Lower lobe of right lung (tissue), 2 donors: ENCODE results near the gene LRRC2. TPM values are rescaled to one million over a fixed set of nuclear protein-coding genes. Genes with fewer than 3 reads are reported as not detected.

ENCODE experiments used
- ATAC-seq, 2 donors: fragments of 200-7000 bp; cut with Tn5 transposase; one replicate each; pipeline ENCODE4 v1.9.1; 2020 to 2022; ENCODE audit warnings: mild to moderate bottlenecking in 2 of 2, moderate library complexity in 2 of 2
- DNase-seq: peaks from one replicate; pipeline ENCODE4 v3.0.0-alpha.2; 2020
- H3K27ac ChIP-seq: fragments of 200-600 bp; one replicate; pipeline ENCODE4 v1.8.0; 2022
- H3K27me3 ChIP-seq: fragments of 200-600 bp; one replicate; pipeline ENCODE4 v1.8.0; 2022; ENCODE audit warnings: low read depth
- H3K36me3 ChIP-seq: fragments of 200-600 bp; one replicate; pipeline ENCODE4 v1.8.0; 2022; ENCODE audit warnings: mild to moderate bottlenecking
- H3K4me1 ChIP-seq: fragments of 200-600 bp; one replicate; pipeline ENCODE4 v1.8.0; 2022
- H3K4me3 ChIP-seq: fragments of 200-600 bp; one replicate; pipeline ENCODE4 v1.8.0; 2022; ENCODE audit warnings: mild to moderate bottlenecking
- H3K9me3 ChIP-seq: fragments of 200-600 bp; one replicate; pipeline ENCODE4 v1.8.0; 2022
- intact Hi-C: fragments of 100-400 bp; cut with DNase I; formaldehyde crosslinking; loops from one replicate; pipeline ENCODE4 v1.11.0; 2022
- total RNA-seq: library from RNA; stranded (reverse); fragmentation: NEBNext Ultra II Directional; extraction: Animal tissue kit (Norgen Biotek cat#: 25700); gene quantifications from one replicate; pipeline ENCODE4 v1.2.1, GENCODE V29; 2021
- TF ChIP-seq, protein P1 (sequence below): fragments of 200-600 bp; IDR thresholded peaks from one replicate; pipeline ENCODE4 v1.8.0; 2022; ENCODE audit warnings: antibody characterized with exemption, mild to moderate bottlenecking
- donor health status: DM: no; HTN: yes; CAD: no; lungs with severe emphysema.

LRRC2 gene
- total RNA-seq, 1 donor from 2014 or later: 1.2 TPM

DNA sequence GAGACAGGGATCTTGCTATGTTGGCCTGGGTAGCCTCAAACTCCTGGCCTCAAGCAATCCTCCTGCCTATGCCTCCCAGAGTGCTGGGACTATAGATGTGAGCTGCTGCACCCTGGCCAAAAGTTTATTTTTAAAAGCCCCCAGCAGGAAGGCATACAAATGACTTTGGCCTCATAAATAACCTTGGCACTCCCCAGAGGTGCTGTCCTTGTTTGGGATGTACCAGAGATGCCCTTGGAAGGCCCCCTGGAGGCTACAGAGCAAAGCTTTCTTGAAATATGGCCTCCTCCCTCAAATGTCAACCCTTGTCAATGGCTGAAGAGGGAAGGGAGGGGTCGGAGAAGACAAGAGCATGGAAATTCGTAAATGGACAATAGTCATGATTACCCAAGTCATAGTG lies 82.3 kb downstream of the LRRC2 start:
- H3K27me3 ChIP-seq: no peaks in the 10 kb centered on the region
- DNase-seq (no peak), ATAC-seq (no peak)
- H3K4me3 ChIP-seq: no peak overlapping the region
- peaks cover 1% of the 10 kb centered on the region for H3K4me1 ChIP-seq
- no peak overlapping the region for H3K27ac ChIP-seq
- H3K36me3 ChIP-seq: no peaks in the 10 kb centered on the region
- TF ChIP-seq, protein P1, sequence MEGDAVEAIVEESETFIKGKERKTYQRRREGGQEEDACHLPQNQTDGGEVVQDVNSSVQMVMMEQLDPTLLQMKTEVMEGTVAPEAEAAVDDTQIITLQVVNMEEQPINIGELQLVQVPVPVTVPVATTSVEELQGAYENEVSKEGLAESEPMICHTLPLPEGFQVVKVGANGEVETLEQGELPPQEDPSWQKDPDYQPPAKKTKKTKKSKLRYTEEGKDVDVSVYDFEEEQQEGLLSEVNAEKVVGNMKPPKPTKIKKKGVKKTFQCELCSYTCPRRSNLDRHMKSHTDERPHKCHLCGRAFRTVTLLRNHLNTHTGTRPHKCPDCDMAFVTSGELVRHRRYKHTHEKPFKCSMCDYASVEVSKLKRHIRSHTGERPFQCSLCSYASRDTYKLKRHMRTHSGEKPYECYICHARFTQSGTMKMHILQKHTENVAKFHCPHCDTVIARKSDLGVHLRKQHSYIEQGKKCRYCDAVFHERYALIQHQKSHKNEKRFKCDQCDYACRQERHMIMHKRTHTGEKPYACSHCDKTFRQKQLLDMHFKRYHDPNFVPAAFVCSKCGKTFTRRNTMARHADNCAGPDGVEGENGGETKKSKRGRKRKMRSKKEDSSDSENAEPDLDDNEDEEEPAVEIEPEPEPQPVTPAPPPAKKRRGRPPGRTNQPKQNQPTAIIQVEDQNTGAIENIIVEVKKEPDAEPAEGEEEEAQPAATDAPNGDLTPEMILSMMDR: no peak
- intact Hi-C loops: no loop called here
- no peaks in the 10 kb centered on the region for H3K9me3 ChIP-seq

DNA sequence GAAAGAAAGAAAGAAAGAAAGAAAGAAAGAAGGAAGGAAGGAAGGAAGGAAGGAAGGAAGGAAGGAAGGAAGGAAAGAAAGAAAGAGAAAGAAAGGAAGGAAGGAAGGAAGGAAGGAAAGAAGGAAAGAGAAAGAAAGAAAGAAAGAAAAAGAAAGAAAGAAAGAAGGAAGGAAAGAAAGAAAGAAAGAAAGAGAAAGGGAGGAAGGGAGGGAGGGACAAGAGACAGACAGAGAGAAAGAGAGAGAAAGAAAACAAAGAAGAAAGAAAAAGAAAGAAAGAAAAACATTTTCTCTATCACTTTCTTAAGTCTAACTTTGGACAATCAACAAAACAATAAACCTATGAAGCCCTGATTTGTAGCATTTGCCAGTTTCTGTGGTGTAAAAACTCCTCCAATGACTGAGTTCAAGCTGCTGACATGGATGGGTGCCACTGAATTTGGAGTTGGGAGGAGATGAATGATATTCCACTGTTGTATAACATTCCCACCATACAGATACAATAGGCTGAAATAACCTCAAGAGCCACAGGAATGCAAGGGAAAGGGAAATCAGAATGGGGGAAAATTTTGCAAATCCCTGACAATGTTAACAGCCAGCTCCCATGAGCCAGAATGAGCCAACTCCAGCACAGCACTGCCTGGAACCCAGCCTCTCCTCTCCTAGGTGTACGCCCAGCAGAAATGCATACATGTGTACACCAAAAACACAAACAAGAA lies 83.3 kb downstream of the LRRC2 start:
- no peaks in the 10 kb centered on the region for H3K9me3 ChIP-seq
- intact Hi-C loops: no loop called here
- TF ChIP-seq, protein P1: no peak
- ATAC-seq (no peak), DNase-seq (no peak)
- H3K27ac ChIP-seq: no peak overlapping the region
- no peaks in the 10 kb centered on the region for H3K4me1 ChIP-seq
- no peak overlapping the region for H3K4me3 ChIP-seq
- no peaks in the 10 kb centered on the region for H3K27me3 ChIP-seq
- H3K36me3 ChIP-seq: no peaks in the 10 kb centered on the region

DNA sequence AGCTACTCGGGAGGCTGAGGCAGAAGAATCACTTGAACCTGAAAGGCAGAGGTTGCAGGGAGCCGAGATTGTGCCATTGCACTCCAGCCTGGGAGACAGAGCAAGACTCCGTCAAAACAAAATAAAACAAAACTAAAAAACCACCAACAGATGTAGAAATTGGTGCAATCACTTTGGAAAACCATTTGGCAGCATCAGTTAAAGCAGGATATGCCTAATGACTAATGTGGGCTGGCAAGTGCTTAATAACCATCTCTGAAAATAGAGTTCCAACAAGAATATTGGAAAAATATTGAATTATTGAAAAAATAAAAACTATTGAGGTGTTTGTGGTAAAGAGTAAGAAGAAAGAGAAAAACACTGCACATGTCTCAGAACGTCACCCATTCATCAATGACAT lies 84.5 kb downstream of the LRRC2 start:
- DNase-seq (no peak), ATAC-seq (no peak)
- Histone ChIP-seq H3K4me3 (no peak overlapping the region), H3K9me3 (no peaks in the 10 kb centered on the region), H3K4me1 (no peaks in the 10 kb centered on the region), H3K36me3 (no peaks in the 10 kb centered on the region), H3K27me3 (no peaks in the 10 kb centered on the region), H3K27ac (no peak overlapping the region)
- TF ChIP-seq, protein P1: no peak
- intact Hi-C loops: no loop called here

DNA sequence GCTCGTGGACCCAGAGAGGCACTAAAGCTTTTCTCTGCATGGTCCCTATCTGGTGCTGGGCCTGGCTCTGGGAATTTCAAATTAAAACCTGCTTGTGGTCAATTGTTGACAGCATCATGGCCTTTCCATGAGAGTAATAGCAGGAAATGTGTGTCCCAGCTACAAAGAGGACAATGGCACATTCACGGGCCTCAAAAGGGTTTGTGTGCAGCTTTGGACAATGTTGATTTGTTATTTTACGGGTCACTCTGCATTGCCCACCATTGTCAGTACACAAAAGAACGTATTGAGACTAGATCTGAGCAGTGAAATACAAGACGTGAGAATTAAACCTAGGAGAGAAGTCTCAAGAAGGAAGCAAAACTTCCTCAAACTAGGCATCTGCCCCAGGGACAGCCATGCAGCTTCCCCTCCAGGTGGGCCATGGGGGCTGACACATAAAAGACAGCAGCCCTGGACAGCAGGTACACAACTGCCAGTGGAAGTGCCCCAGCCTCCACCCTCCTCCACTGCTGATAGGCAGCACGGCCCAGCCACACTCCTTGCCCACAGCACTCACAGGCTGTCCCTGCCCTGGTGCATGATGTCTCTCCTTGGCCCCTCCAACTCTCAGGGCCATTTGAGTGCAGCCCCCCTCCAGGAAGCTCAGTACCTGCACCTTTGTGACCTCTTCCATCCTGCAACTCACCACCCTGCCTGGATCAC lies 85.5 kb downstream of the LRRC2 start:
- intact Hi-C loops: no loop called here
- H3K4me1 ChIP-seq: no peaks in the 10 kb centered on the region
- DNase-seq: no peak
- TF ChIP-seq, protein P1: no peak
- H3K9me3 ChIP-seq: no peaks in the 10 kb centered on the region
- no peak overlapping the region for H3K27ac ChIP-seq
- no peaks in the 10 kb centered on the region for H3K27me3 ChIP-seq
- no peak for ATAC-seq
- no peaks in the 10 kb centered on the region for H3K36me3 ChIP-seq
- no peak overlapping the region for H3K4me3 ChIP-seq

DNA sequence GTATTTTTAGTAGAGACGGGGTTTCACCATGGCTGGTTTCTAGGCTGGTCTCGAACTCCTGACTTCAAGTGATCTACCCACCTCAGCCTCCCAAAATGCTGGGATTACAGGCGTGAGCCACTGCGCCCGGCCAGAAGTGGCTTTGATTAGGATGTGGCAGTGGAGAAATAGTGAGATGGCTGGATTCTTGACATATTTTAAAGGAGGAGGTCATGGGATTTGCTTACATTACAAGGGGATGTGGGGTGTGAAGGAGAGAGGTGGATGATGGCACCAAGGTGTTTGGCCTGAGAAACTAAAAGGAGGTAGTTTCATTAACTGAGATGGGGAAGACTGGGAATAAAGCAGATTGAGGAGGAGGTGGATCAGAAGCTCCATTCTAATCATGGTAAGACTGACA lies 86.4 kb downstream of the LRRC2 start:
- no peak for ATAC-seq
- Histone ChIP-seq H3K27me3 (no peaks in the 10 kb centered on the region), H3K27ac (no peak overlapping the region), H3K9me3 (no peaks in the 10 kb centered on the region), H3K36me3 (no peaks in the 10 kb centered on the region), H3K4me1 (no peaks in the 10 kb centered on the region), H3K4me3 (no peak overlapping the region)
- DNase-seq: no peak
- TF ChIP-seq, protein P1: no peak
- intact Hi-C loops: no loop called here
